ENCODE results near the gene TDRD3. TPM values are rescaled to one million over a fixed set of nuclear protein-coding genes. Genes with fewer than 3 reads are reported as not detected.

Gene TDRD3
- total RNA-seq (ENCODE audit: unreplicated experiment): 17.3 TPM
- long read RNA-seq, partial matches to known transcripts: 1 of 3 reads
- long read RNA-seq, other reads (novel, unspliced or antisense): 2 of 3 reads

GRCh38 chr13:60396783-60397703, at the start of gene TDRD3:
TSS of gene TDRD3 (plus strand) at chr13:60397220. CDS start at chr13:60397365, 145 bp downstream.
- Mint-ChIP-seq H3K4me1 (ENCODE audit: unreplicated experiment) (peaks cover 22% of the 10 kb centered on the region), H3K36me3 (ENCODE audit: low read depth, unreplicated experiment) (no peaks in the 10 kb centered on the region), H3K9me3 (ENCODE audit: unreplicated experiment) (no peaks in the 10 kb centered on the region), H3K27me3 (ENCODE audit: unreplicated experiment) (peaks cover 14% of the 10 kb centered on the region), H3K4me3 (ENCODE audit: unreplicated experiment) (peak within 1 kb of the TSS; percentile 98), H3K27ac (ENCODE audit: unreplicated experiment) (peak within 1 kb of the TSS; percentile 91)
- TF ChIP-seq, protein P1, sequence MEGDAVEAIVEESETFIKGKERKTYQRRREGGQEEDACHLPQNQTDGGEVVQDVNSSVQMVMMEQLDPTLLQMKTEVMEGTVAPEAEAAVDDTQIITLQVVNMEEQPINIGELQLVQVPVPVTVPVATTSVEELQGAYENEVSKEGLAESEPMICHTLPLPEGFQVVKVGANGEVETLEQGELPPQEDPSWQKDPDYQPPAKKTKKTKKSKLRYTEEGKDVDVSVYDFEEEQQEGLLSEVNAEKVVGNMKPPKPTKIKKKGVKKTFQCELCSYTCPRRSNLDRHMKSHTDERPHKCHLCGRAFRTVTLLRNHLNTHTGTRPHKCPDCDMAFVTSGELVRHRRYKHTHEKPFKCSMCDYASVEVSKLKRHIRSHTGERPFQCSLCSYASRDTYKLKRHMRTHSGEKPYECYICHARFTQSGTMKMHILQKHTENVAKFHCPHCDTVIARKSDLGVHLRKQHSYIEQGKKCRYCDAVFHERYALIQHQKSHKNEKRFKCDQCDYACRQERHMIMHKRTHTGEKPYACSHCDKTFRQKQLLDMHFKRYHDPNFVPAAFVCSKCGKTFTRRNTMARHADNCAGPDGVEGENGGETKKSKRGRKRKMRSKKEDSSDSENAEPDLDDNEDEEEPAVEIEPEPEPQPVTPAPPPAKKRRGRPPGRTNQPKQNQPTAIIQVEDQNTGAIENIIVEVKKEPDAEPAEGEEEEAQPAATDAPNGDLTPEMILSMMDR (IDR thresholded peaks at IDR 0.05; ENCODE audit: unreplicated experiment): peak; percentile 66
- peak; percentile 82 for DNase-seq (ENCODE audit: low spot score)

DNA sequence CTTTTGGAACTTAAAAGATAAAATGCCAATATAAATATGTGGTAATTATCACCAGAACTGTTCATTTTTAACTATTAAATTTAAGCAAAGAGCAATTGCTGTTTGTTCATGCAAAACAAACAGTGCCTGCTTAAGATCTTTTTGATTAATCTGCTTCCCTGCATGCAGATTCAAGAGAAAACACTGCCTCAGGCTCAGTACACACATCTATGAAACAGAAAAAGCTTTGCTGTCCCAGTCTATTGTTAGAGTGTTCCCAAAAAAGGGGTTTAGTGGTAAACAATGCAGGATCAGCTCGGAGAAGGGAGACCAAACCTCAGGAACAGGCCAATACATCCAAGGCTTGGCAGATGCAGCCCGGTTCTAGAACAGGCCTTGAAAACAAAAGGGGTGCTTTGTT, 49.3 kb upstream of the TDRD3 start:
- peaks cover 4% of the 10 kb centered on the region for H3K27me3 Mint-ChIP-seq (ENCODE audit: unreplicated experiment)
- no peak overlapping the region for H3K4me3 Mint-ChIP-seq (ENCODE audit: unreplicated experiment)
- H3K36me3 Mint-ChIP-seq (ENCODE audit: low read depth, unreplicated experiment): no peaks in the 10 kb centered on the region
- H3K27ac Mint-ChIP-seq (ENCODE audit: unreplicated experiment): no peak overlapping the region
- DNase-seq (ENCODE audit: low spot score): no peak
- TF ChIP-seq, protein P1 (IDR thresholded peaks at IDR 0.05; ENCODE audit: unreplicated experiment): no peak
- H3K9me3 Mint-ChIP-seq (ENCODE audit: unreplicated experiment): no peaks in the 10 kb centered on the region
- H3K4me1 Mint-ChIP-seq (ENCODE audit: unreplicated experiment): peaks cover 4% of the 10 kb centered on the region

GRCh38 chr13:60348097-60348496, 48.9 kb upstream of the TDRD3 start:
- TF ChIP-seq, protein P1 (IDR thresholded peaks at IDR 0.05; ENCODE audit: unreplicated experiment): no peak
- Mint-ChIP-seq H3K27me3 (ENCODE audit: unreplicated experiment) (peaks cover 4% of the 10 kb centered on the region), H3K4me1 (ENCODE audit: unreplicated experiment) (peaks cover 4% of the 10 kb centered on the region), H3K36me3 (ENCODE audit: low read depth, unreplicated experiment) (no peaks in the 10 kb centered on the region), H3K9me3 (ENCODE audit: unreplicated experiment) (no peaks in the 10 kb centered on the region), H3K4me3 (ENCODE audit: unreplicated experiment) (no peak overlapping the region), H3K27ac (ENCODE audit: unreplicated experiment) (no peak overlapping the region)
- no peak for DNase-seq (ENCODE audit: low spot score)

DNA sequence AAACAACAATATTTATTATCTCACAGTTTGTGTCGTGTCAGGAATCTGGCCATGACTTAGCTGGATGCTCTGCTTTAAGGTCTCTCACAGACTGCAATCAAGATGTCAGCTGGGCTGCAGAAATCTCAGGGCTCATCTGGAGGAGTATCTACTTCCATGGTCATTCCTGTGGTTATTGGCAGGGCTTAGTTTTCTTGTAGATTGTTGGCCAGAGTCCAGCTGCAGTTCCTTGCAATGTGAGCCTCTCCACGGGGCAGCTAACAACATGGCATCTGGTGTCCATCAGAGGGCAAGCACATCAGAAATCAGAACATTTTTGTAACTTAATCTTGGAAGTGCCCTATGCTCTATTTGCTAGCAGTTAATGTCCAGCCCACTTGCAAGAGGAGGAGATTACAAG, 45.7 kb upstream of the TDRD3 start:
- Mint-ChIP-seq H3K27ac (ENCODE audit: unreplicated experiment) (no peak overlapping the region), H3K27me3 (ENCODE audit: unreplicated experiment) (peaks cover 7% of the 10 kb centered on the region), H3K4me1 (ENCODE audit: unreplicated experiment) (peaks cover 4% of the 10 kb centered on the region), H3K4me3 (ENCODE audit: unreplicated experiment) (no peak overlapping the region), H3K36me3 (ENCODE audit: low read depth, unreplicated experiment) (no peaks in the 10 kb centered on the region), H3K9me3 (ENCODE audit: unreplicated experiment) (no peaks in the 10 kb centered on the region)
- TF ChIP-seq, protein P1 (IDR thresholded peaks at IDR 0.05; ENCODE audit: unreplicated experiment): no peak
- no peak for DNase-seq (ENCODE audit: low spot score)

All from endothelial cell (in vitro differentiated cells).